GM19035 (cell line): ENCODE results near the gene RBM10.
"Not testable (repeated sequence)": the region's sequence is repeated elsewhere in the genome, so short reads cannot be mapped to it uniquely, and the experiment has no call there.

ENCODE experiments used
- ATAC-seq: cut with Tn5 transposase; IDR thresholded peaks from one replicate; pipeline ENCODE4 v1.9.1; 2021; ENCODE audit not compliant: unreplicated experiment

The RBM10 gene

GRCh38 chrX:47144626-47145394 lies at the start of gene RBM10, which contains the start of gene NDUFB11:
Gene RBM10, plus strand, starts transcription at chrX:47145221. Its CDS starts 2,261 bp downstream, at chrX:47147482.
Gene NDUFB11, minus strand, starts transcription at chrX:47144702. Its CDS starts 23 bp downstream, at chrX:47144679.
- ATAC-seq: peak; percentile 94

- ATAC-seq: no peak
Observed at GRCh38 chrX:47097018-47097417, 48.0 kb upstream of the RBM10 start.

- no peak for ATAC-seq
Observed at GRCh38 chrX:47098338-47099094, 46.5 kb upstream of the RBM10 start.

- ATAC-seq: no peak
Observed at GRCh38 chrX:47101206-47101605, 43.8 kb upstream of the RBM10 start.

GRCh38 chrX:47110936-47111615 lies 33.9 kb upstream of the RBM10 start:
- not testable (repeated sequence) for ATAC-seq

- no peak for ATAC-seq
Observed at GRCh38 chrX:47112316-47112954, 32.6 kb upstream of the RBM10 start.

GRCh38 chrX:47116551-47117110 lies 28.4 kb upstream of the RBM10 start:
- ATAC-seq: not testable (repeated sequence)

GRCh38 chrX:47124466-47124865 lies 20.6 kb upstream of the RBM10 start:
- ATAC-seq: not testable (repeated sequence)

GRCh38 chrX:47129157-47129898 lies 15.7 kb upstream of the RBM10 start:
- ATAC-seq: peak; percentile 97

- ATAC-seq: no peak
Observed at GRCh38 chrX:47129899-47130358, 15.1 kb upstream of the RBM10 start.

GRCh38 chrX:47133493-47133892 lies 11.5 kb upstream of the RBM10 start:
- ATAC-seq: no peak

GRCh38 chrX:47135650-47136049 lies 9.4 kb upstream of the RBM10 start:
- not testable (repeated sequence) for ATAC-seq

- no peak for ATAC-seq
Observed at GRCh38 chrX:47138171-47138570, 6.8 kb upstream of the RBM10 start.

- peak; percentile 10 for ATAC-seq
Observed at GRCh38 chrX:47143894-47144625, 961 bp upstream of the RBM10 start.

GRCh38 chrX:47145395-47146120 lies 537 bp downstream of the RBM10 start:
- peak; percentile 22 for ATAC-seq

- ATAC-seq: no peak
Observed at GRCh38 chrX:47146121-47146935, 1.3 kb downstream of the RBM10 start.

- no peak for ATAC-seq
Observed at GRCh38 chrX:47146936-47147859, 2.2 kb downstream of the RBM10 start.
